ENCODE results near the gene SEC23A. TPM values are rescaled to one million over a fixed set of nuclear protein-coding genes. Genes with fewer than 3 reads are reported as not detected.
"Not testable (repeated sequence)": the region's sequence is repeated elsewhere in the genome, so short reads cannot be mapped to it uniquely, and the experiment has no call there.

The SEC23A gene
- 18.4 TPM for polyA plus RNA-seq (2012; ENCODE audit: low read depth, missing spikeins)

- FAIRE-seq (peak; percentile 84), DNase-seq (ENCODE audit: insufficient read length, low spot score) (peak; percentile 77)
- TF ChIP-seq POLR2A (IDR thresholded peaks at IDR 0.05; ENCODE audit: low read depth, low read length) (peak; percentile 71; the same call in 1 of the 2 replicates), TAF1 (IDR thresholded peaks at IDR 0.05; ENCODE audit: low read depth, low read length) (peak; percentile 31; the same call in 1 of the 2 replicates), SPI1 (IDR thresholded peaks at IDR 0.05; ENCODE audit: low read depth, low read length) (no peak), POU2F2 (IDR thresholded peaks at IDR 0.05; ENCODE audit: low read depth, low read length) (no peak), POLR2AphosphoS5 (IDR thresholded peaks at IDR 0.05; ENCODE audit: low read depth, low read length) (0 out of 2 replicates have a peak, but pooled peaks have one; percentile 52), PAX5 (IDR thresholded peaks at IDR 0.05; ENCODE audit: insufficient read depth, low read length, severe bottlenecking) (no peak)
Measured at GRCh38 chr14:39102969-39103957, at the start of gene SEC23A. Gene SEC23A, minus strand, starts transcription at chr14:39103235. Its CDS starts 7,117 bp downstream, at chr14:39096118.

- FAIRE-seq (no peak), DNase-seq (ENCODE audit: insufficient read length, low spot score) (no peak)
- TF ChIP-seq PAX5 (IDR thresholded peaks at IDR 0.05; ENCODE audit: insufficient read depth, low read length, severe bottlenecking) (no peak), POLR2A (IDR thresholded peaks at IDR 0.05; ENCODE audit: low read depth, low read length) (no peak), POU2F2 (IDR thresholded peaks at IDR 0.05; ENCODE audit: low read depth, low read length) (no peak), POLR2AphosphoS5 (IDR thresholded peaks at IDR 0.05; ENCODE audit: low read depth, low read length) (no peak), SPI1 (IDR thresholded peaks at IDR 0.05; ENCODE audit: low read depth, low read length) (no peak), TAF1 (IDR thresholded peaks at IDR 0.05; ENCODE audit: low read depth, low read length) (no peak)
Measured at GRCh38 chr14:39145266-39145966, 42.4 kb upstream of the SEC23A start.

DNA sequence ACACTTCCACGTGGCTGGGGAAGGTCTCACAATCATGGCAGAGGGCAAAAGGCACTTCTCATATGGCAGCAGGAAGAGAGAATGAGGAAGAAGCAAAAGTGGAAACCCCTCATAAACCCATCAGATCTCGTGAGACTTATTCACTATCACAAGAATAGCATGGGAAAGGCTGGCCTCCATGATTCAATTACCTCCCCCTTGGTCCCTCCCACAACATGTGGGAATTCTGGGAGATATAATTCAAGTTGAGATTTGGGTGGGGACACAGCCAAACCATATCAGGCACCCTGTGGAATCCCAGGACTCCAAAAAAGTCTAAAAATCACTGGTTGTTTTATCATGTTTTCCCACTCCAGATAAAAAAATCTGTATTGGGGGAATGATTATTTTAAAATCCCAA is 40.2 kb upstream of the SEC23A start:
- not testable (repeated sequence) for DNase-seq (ENCODE audit: insufficient read length, low spot score); FAIRE-seq

DNA sequence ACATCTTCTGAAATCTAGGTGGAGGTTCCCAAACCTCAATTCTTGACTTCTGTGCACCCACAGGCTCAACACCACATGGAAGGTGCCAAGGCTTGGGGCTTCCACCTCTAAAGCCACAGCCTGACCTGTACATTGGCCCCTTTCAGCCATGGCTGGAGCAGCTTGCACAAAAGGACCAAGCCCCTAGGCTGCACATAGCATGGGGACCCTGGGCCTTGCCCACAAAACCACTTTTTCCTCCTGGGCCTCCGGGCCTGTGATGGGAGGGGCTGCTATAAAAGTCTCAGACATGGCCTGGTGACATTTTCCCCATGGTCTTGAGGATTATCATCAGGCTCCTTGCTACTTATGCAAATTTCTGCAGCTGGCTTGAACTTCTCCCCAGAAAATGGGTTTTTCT is 38.6 kb upstream of the SEC23A start:
- FAIRE-seq; DNase-seq (ENCODE audit: insufficient read length, low spot score): not testable (repeated sequence)

- DNase-seq (ENCODE audit: insufficient read length, low spot score) (no peak), FAIRE-seq (no peak)
- no peak for TF ChIP-seq SPI1 (IDR thresholded peaks at IDR 0.05; ENCODE audit: low read depth, low read length)
- TF ChIP-seq POLR2AphosphoS5 (IDR thresholded peaks at IDR 0.05; ENCODE audit: low read depth, low read length): no peak
- no peak for TF ChIP-seq POU2F2 (IDR thresholded peaks at IDR 0.05; ENCODE audit: low read depth, low read length)
- TF ChIP-seq TAF1 (IDR thresholded peaks at IDR 0.05; ENCODE audit: low read depth, low read length): no peak
- no peak for TF ChIP-seq PAX5 (IDR thresholded peaks at IDR 0.05; ENCODE audit: insufficient read depth, low read length, severe bottlenecking)
- no peak for TF ChIP-seq POLR2A (IDR thresholded peaks at IDR 0.05; ENCODE audit: low read depth, low read length)
Measured at GRCh38 chr14:39140170-39140569, 37.1 kb upstream of the SEC23A start.

- TF ChIP-seq TAF1 (IDR thresholded peaks at IDR 0.05; ENCODE audit: low read depth, low read length) (no peak), POLR2AphosphoS5 (IDR thresholded peaks at IDR 0.05; ENCODE audit: low read depth, low read length) (no peak), POLR2A (IDR thresholded peaks at IDR 0.05; ENCODE audit: low read depth, low read length) (no peak), POU2F2 (IDR thresholded peaks at IDR 0.05; ENCODE audit: low read depth, low read length) (no peak), SPI1 (IDR thresholded peaks at IDR 0.05; ENCODE audit: low read depth, low read length) (no peak), PAX5 (IDR thresholded peaks at IDR 0.05; ENCODE audit: insufficient read depth, low read length, severe bottlenecking) (no peak)
- DNase-seq (ENCODE audit: insufficient read length, low spot score): no peak
- no peak for FAIRE-seq
Measured at GRCh38 chr14:39138440-39138839, 35.4 kb upstream of the SEC23A start.

- not testable (repeated sequence) for DNase-seq (ENCODE audit: insufficient read length, low spot score); FAIRE-seq
Measured at GRCh38 chr14:39137835-39138234, 34.8 kb upstream of the SEC23A start.

DNA sequence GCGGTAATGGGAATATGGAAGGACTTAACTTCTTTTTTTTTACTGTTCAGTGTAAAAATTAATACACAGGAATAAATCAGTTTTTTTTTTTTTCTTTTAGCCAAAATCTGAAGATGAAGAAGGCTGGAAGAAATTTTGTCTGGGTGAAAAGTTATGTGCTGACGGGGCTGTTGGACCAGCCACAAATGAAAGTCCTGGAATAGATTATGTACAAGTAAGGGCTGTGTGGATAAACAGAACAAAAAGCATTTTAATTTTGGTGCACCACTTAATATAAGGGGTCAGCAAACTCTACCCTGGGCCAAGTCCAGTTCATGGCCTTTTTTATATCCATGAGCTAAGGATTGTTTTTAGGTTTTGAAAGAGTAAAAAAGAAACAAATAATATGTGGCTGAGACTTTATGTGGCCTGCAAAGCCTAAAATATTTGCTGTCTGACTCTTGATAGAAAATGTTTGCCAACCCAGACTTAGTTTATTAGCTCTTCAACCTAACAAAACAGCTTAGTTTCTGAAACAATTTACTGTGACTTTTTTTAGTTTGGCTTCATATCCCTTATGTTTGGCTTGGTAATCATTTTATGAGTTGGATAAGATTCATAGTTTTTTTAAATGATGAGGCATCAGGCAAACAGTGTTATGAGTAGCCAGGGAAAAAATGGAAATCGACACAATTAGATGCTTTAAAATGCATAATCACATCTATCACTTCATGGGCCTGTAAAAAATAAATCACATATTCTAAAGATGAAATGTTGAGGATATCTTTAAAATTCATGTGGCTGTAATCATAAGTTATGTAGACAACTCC is 19.5 kb upstream of the SEC23A start:
- TF ChIP-seq POLR2AphosphoS5 (IDR thresholded peaks at IDR 0.05; ENCODE audit: low read depth, low read length) (no peak), PAX5 (IDR thresholded peaks at IDR 0.05; ENCODE audit: insufficient read depth, low read length, severe bottlenecking) (no peak), POU2F2 (IDR thresholded peaks at IDR 0.05; ENCODE audit: low read depth, low read length) (no peak), POLR2A (IDR thresholded peaks at IDR 0.05; ENCODE audit: low read depth, low read length) (no peak), SPI1 (IDR thresholded peaks at IDR 0.05; ENCODE audit: low read depth, low read length) (no peak), TAF1 (IDR thresholded peaks at IDR 0.05; ENCODE audit: low read depth, low read length) (no peak)
- FAIRE-seq (no peak), DNase-seq (ENCODE audit: insufficient read length, low spot score) (no peak)

- FAIRE-seq: peak; percentile 100
- TF ChIP-seq POLR2AphosphoS5 (IDR thresholded peaks at IDR 0.05; ENCODE audit: low read depth, low read length) (peak; percentile 90), POU2F2 (IDR thresholded peaks at IDR 0.05; ENCODE audit: low read depth, low read length) (no peak), SPI1 (IDR thresholded peaks at IDR 0.05; ENCODE audit: low read depth, low read length) (peak; percentile 32; the same call in 1 of the 2 replicates), PAX5 (IDR thresholded peaks at IDR 0.05; ENCODE audit: insufficient read depth, low read length, severe bottlenecking) (no peak), POLR2A (IDR thresholded peaks at IDR 0.05; ENCODE audit: low read depth, low read length) (peak; percentile 87), TAF1 (IDR thresholded peaks at IDR 0.05; ENCODE audit: low read depth, low read length) (no peak; the same call in 1 of the 2 replicates)
- peak; percentile 75 for DNase-seq (ENCODE audit: insufficient read length, low spot score)
Measured at GRCh38 chr14:39114073-39114838, 11.2 kb upstream of the SEC23A start, which contains the start of gene GEMIN2. Gene GEMIN2, plus strand, starts transcription at chr14:39114323. Its CDS starts 16 bp downstream, at chr14:39114339.

Data from GM12891 (cell line).